HG03045 (cell line): ENCODE data around the gene CFAP53.
A peak's percentile ranks its signal among the peaks of the same experiment; 100 is the strongest.
"Not testable (repeated sequence)": the region's sequence is repeated elsewhere in the genome, so short reads cannot be mapped to it uniquely, and the experiment has no call there.

Source experiments
- ATAC-seq: cut with Tn5 transposase; IDR thresholded peaks from one replicate; pipeline ENCODE4 v1.9.1; 2021; ENCODE audit warnings: mild to moderate bottlenecking, moderate library complexity; ENCODE audit not compliant: unreplicated experiment

CFAP53 gene, protein sequence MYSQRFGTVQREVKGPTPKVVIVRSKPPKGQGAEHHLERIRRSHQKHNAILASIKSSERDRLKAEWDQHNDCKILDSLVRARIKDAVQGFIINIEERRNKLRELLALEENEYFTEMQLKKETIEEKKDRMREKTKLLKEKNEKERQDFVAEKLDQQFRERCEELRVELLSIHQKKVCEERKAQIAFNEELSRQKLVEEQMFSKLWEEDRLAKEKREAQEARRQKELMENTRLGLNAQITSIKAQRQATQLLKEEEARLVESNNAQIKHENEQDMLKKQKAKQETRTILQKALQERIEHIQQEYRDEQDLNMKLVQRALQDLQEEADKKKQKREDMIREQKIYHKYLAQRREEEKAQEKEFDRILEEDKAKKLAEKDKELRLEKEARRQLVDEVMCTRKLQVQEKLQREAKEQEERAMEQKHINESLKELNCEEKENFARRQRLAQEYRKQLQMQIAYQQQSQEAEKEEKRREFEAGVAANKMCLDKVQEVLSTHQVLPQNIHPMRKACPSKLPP

GRCh38 chr18:50266248-50266704, at the start of gene CFAP53:
TSS of gene CFAP53 (minus strand) at chr18:50266495. CDS start at chr18:50266404, 91 bp downstream.
- ATAC-seq, result peak; percentile 73

- ATAC-seq, result peak; percentile 64
Observed at GRCh38 chr18:50315100-50315871, 49.0 kb upstream of the CFAP53 start.

GRCh38 chr18:50313873-50314460, 47.7 kb upstream of the CFAP53 start:
- ATAC-seq, result no peak

- ATAC-seq, result peak; percentile 33
Observed at GRCh38 chr18:50313031-50313607, 46.8 kb upstream of the CFAP53 start.

- ATAC-seq, result peak; percentile 61
Observed at GRCh38 chr18:50312296-50313030, 46.2 kb upstream of the CFAP53 start.

DNA sequence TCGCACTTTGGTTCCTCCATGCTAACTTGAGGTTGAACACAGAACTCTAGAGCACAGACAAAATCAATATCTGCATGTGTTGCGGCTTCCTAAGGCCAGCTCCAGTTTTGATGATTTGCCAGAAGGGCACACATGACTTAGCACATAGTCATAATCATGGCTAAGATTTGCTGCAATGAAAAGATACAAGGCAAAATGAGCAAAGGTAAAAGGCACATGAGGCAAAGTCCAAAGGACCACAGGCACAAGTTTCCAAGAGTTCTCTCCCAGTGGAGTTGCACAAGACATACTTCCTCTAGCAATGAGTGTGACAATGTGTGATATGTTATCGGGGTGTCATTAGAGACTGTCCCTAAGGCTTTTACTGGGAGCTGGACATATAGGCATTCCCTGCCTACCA, 45.4 kb upstream of the CFAP53 start:
- no peak for ATAC-seq

DNA sequence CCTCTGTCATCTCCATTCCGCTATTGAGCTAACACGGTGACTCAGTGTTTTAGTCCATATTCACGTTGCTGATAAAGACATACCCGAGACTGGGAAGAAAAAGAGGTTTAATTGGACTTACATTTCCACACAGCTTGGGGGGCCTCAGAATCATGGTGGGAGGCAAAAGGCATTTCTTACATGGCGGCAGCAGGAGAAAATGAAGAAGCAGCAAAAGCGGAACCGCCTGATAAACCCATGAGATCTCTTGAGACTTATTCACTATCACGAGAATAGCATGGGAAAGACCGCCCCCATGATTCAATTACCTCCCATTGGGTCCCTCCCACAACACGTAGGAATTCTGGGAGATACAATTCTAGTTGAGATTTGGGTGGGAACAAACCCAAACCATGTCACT, 43.8 kb upstream of the CFAP53 start:
- ATAC-seq, result no peak

DNA sequence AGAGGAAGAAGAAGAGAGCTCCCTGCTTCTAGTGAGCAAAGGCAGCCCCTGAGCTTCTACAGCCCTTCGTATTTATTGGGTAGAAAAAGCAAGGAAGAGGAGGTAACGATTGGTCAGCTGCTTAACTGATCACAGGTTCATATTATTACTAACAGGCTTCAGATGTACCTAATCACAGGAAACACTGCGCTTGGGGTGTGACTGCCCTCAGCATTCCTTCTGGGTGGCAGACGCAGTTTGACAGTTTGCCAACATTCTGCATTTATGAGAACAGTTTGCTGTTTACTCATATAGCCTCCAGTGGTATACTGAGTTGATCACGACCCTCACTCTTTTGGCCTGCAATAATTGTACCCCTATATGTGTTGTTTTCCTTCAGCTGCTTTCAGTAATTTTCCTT, 42.6 kb upstream of the CFAP53 start:
- not testable (repeated sequence) for ATAC-seq

GRCh38 chr18:50307738-50308470, 41.6 kb upstream of the CFAP53 start:
- peak; percentile 95 for ATAC-seq

DNA sequence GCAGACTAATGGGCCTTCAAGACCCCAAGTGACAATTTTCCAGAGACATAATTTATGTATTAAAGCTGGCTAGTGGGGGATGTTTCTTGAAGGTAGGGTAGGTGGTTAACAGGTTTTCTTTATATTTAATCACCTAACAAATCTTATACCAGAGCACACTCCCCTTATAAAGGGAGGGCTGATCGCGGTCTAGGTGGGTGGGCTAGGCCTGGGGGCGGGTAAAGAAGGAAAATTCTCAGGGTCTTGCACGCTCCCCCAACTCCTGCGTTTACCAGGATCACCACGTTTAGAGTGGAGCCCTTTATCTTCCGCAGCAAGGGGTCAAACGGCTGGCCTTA, 41.1 kb upstream of the CFAP53 start:
- ATAC-seq, result no peak

DNA sequence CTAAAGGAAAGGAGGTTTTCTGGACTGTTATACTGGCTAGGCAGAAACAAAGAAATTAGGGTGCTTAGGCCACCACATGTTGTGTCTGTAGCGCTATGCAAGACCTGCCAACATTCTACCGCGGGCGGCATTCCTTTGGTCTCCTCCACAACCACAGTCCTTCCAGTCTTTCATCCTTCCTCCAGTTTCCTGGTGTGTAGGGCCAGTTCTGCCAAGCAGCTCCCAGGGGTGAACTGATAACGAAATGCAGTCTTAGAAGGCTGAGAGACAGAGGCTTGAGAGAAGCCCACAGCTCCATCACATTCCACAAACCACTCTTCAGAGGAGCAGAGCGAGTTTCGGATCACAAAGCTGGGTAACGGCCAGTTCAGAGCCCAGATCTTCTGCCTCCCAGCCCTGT, 40.6 kb upstream of the CFAP53 start:
- ATAC-seq, result no peak

DNA sequence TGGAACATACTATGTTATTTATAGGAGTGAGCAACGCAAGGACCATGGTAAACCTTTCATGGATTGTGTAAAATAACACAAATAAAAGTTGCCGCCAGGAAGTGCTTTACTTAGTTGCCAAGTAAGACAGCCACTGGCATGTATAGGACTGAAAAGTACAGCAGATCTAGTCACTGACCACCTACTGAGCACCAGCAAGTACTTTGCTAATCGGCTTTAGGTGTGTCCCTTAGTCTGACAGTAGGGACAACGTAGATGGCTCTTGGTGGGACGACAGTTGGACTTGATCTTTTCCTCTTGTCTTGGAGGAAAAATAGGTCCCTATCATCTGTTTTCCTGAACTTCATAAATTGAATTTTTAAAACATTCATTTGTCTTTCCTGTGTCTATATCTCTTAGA, 34.8 kb upstream of the CFAP53 start:
- ATAC-seq, result no peak

DNA sequence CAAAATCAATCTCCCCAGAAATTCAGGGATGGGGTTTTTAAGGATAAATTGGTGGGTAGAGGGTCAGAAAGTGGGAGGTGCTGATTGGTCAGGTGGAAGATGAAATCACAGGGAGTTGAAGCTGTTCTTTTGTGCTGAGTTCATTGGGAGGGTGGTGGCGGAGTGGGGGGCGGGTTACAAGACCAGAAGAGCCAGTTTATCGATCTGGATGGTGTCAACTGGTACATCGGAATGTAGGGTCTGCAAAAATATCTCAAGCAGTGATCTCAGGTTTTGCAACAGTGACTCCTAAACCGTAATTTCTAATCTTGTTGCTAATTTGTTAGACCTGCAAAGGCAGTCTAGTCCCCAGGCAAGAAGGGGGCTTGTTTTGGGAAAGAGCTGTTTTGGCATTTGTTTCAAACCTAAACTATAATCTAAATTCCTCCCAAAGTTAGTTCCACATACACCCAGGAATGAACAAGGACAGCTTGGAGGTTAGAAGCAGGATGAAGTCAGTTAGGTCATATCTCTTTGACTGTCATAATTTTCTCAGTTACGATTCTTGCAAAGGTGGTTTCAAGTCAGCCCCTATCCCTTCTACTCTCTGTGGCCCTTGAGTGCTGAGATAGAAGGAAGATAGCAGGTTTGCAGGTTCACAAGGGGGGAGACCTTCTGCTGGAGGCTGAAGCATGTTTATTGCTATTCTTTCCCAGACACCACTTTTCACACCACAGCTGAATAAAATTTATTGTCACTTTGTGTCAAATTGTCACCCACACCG, 33.5 kb upstream of the CFAP53 start:
- ATAC-seq, result no peak

GRCh38 chr18:50298443-50299284, 32.4 kb upstream of the CFAP53 start:
- ATAC-seq, result no peak

DNA sequence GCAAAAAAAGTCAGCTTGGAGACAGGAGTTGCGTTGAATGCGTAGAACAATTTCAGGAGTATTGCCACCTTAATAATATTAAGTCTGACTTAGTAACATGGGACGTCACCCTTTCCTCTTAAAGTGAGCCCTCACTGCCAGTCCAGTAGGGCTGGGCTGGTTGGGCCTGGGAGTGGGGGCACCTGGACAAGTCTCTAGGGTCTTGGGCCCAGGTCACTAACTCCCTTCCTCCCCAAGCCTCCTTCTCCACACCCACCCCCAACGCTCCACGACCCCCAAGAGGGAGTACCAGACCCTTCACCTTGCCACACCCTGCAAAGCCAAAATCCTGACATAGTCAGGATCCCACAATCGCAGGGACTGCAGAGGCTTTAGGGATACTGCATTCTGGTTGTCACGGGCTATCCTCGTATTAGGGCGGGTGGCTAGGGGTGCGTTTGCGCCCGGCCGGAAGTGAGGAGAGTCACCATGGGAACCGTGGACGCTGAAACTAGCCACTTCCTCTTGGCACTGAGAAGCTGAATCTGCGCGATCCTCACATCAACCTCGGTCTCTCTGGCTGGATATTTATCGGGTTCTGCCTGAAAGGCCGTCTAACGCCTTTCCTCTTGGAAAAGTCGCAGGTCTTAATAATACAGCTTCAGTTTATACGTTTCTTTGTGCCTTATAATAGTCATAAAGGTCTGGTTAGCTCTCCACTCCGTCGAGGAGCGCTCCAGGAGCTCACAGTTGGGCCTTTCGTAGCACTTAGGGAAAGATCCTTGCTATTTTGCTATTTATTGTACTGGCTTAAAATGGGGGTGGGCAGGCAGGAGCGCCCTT, 31.5 kb upstream of the CFAP53 start:
- peak; percentile 99 for ATAC-seq

- ATAC-seq, result no peak
Observed at GRCh38 chr18:50293039-50293438, 26.7 kb upstream of the CFAP53 start.

GRCh38 chr18:50289108-50289443, 22.8 kb upstream of the CFAP53 start:
- no peak for ATAC-seq
